Fibroblast of skin of scalp (primary cell): ENCODE results near the gene MAGI1.
A peak's percentile ranks its signal among the peaks of the same experiment; 100 is the strongest.
"Not testable (repeated sequence)": the region's sequence is repeated elsewhere in the genome, so short reads cannot be mapped to it uniquely, and the experiment has no call there.

Experiments used
- DNase-seq: peaks from one replicate; pipeline ENCODE4 v3.0.0-alpha.2; 2013

MAGI1 gene

GRCh38 chr3:65902304-65902793 is 136.4 kb downstream of the MAGI1 start:
- peak; percentile 28 for DNase-seq

DNA sequence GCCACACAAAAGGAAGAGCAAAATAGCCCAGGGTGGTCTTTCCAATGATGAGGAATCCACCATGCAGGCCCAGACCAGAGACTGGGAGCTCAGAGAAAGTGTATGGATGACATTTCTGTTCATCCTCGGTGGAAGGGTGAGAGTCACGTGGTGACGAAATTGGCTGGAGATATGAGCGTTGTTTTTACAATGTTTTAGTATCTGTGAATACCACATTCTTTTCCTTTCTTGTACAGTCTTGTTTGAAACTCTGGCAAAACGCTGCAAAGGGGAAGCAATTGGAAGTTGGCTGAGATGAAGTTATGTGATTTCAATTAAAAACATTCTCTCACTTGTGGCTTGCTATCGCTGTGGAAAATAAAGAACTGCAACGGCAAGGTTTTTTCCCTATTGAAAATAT is 137.5 kb downstream of the MAGI1 start:
- DNase-seq: peak; percentile 51

DNA sequence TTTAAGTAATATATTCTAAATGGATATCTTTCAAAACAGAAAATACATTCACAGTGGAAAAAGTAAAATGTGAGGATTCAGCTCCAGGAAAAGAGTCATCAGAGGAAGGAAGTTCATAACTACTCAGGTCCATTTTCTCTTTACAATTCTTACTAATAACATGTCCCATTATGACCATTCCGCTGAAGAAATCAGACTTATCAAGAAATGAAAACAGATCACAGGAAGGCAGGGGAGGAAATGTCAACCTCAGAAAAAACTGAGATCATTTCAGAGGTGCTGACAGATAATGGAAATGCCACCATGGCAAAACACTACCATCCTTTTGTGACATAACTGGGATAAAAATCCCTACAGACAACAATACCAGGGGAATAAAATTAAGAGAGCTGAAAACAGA is 139.5 kb downstream of the MAGI1 start:
- no peak for DNase-seq

- no peak for DNase-seq
Measured at GRCh38 chr3:65897766-65898165, 141.0 kb downstream of the MAGI1 start.

- DNase-seq: no peak
Measured at GRCh38 chr3:65896321-65896720, 142.4 kb downstream of the MAGI1 start.

DNA sequence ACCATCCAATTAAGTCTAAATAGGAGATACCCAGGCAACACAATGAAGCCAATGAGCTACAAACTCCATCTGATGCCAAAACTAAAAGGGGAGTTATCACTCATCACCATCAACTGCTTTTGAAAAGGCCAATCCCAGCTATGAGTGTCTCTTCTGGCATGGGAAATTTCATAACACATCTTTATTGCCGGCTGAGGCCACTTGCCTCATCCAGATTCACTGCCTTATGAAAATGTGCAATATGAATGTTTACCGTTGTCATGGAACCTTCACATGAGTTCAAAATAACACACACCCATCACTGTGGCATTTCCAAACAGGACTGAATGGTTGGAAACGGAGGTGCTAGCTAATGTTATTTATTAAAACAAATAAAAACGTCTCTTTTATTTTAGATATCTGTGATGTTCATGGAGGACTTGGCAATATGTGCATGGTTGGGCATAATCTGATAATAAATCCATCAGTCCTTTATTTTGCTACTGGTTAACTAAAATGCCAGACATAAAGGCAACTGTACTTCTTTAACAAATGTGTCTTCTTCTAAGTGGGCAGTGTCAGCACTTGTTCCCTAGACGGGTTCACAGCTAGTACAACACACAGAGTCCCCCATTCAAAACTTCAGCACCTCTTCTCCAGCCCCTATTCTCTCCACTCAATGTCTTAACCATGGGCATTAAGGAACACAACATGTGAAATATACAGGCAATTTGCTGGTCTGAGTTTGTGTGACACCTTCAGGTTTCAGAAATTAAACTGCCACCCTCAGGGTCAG is 143.9 kb downstream of the MAGI1 start:
- peak; percentile 55 for DNase-seq

DNA sequence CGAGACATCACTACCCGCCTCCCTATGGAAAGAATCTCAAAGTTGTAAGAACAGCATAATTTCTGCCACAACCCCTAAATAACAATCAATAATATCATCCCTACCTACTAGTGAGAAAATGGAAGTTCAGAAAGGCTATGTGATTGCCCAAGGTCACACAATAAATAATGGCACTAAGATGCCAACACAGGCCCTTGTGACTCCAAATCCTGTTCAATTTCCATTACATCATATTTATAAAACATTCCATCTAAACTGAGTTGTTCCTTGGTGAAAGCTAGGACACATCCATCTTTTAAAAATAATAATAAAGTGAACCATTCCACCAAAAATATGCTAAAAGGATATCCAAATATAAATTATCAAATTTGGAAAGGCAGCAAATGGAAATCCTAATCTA is 144.6 kb downstream of the MAGI1 start:
- no peak for DNase-seq

- DNase-seq: no peak
Measured at GRCh38 chr3:65893631-65894030, 145.1 kb downstream of the MAGI1 start.

GRCh38 chr3:65891477-65891876 is 147.2 kb downstream of the MAGI1 start:
- not testable (repeated sequence) for DNase-seq

- DNase-seq: no peak
Measured at GRCh38 chr3:65890328-65890727, 148.4 kb downstream of the MAGI1 start.

GRCh38 chr3:65889707-65890099 is 149.0 kb downstream of the MAGI1 start:
- no peak for DNase-seq

- DNase-seq: peak; percentile 98
Measured at GRCh38 chr3:65888980-65889706, 149.6 kb downstream of the MAGI1 start.

GRCh38 chr3:65888196-65888595 is 150.5 kb downstream of the MAGI1 start:
- peak; percentile 35 for DNase-seq

DNA sequence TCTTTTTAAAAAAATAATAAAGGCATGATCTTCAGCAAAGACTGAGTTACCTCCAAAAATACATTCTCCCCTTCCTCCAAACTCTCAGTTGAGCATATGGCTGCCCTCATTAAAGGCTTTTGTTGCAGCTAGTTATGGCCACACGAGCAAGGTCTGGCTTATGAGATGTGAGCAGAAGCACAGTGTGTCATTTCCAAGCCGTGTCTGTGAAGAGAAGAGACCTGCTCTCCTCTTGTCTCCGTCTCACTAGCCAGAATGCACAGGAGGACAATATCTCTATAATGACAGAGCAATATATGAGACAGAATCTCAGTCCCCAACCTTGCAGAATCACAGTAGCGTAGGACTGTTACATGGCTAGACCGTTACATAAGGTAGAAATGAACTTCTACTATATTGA is 152.3 kb downstream of the MAGI1 start:
- DNase-seq: no peak

DNA sequence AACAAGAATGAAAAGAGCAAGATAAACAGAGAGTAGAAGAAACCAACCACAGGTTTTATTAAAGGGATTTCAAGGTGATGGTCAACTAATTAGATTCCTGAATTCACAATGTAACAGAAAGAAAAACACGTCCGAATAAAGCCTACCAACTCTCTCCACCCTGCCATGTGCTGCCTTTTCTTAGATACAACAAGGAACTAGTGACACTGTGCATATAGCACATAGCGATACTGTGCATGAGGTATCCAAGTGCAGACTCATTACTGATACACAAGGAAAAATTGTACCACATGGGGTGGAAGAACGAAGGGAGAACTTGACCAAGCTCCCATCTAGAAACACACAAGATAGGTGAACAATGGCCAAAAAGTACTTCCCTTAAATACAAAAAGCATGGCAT is 154.6 kb downstream of the MAGI1 start:
- DNase-seq: no peak

DNA sequence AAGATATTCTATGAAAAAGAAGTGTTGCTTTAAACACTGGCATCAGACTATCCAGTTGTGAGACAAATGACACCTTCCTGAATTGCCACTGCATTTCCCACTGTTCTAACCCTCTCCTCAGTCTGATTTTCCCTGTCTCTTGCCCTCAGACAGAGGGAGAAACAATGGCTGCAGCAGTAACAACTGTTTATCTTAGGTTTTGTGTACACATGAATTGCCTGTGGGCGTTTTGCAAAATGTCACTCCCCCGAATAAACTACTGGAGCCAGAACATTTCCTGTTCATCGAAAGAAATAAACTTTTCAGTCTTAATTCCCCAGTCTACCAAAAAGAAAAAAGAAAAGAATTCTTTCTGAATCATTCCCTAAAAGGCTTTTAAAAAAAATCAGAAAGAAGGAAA is 155.1 kb downstream of the MAGI1 start:
- DNase-seq: no peak

DNA sequence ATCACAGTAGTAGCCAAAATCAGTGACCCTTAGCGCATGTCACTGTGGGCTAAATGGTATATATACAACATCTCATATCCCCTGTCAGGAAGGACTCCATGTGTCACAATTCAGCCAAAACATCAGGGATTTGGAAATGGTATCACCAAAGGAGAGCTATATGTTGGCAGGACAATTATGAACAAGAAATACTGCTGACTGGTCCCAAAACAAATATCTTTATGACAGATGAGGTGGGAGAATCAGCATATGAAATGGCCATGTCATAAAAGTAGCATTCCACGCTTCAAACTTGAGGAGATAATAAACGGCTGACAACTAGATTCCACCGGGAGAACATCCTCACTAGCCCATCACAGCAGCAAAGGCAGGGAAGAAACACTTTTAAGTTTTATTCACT is 158.4 kb downstream of the MAGI1 start:
- DNase-seq: no peak

GRCh38 chr3:65879372-65879771 is 159.3 kb downstream of the MAGI1 start:
- no peak for DNase-seq

DNA sequence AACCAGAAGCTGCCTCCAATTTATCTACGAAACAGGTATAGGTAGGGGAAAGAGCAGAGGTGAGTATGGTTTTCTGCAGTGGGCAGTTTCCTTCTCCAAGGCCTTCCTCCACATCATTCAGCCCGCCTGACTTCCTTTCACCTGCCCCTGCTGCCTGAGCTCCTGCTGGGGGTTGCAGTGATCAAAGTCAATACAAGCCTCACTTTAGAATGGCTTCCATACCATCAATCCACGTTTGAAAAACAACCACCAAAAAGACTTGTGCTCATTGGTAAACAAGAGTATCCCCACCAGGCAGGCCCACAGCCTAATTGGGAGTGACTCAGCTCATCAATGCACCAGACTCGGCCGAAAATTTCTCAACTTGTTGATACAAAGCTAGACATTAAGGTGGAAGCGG is 159.9 kb downstream of the MAGI1 start:
- no peak for DNase-seq

GRCh38 chr3:65877160-65877559 is 161.6 kb downstream of the MAGI1 start:
- DNase-seq: no peak

DNA sequence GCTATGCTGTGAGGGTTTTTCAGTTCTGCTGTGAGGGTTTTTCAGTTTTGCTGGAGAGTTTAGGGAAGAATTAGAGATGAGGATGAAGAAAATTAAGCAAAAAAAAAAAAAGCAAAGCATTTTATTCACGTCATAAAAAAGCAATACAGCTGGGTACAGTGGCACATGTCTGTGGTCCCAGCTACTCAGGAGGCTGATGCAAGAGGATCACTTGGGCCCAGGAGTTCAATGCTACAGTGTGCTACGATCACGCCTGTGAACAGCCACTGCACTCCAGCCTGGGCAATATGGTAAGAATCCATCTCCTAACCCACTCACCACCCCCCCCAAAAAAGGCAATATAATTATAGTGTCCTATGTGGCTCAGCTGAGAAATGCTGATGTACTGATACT is 162.7 kb downstream of the MAGI1 start:
- DNase-seq: no peak

DNA sequence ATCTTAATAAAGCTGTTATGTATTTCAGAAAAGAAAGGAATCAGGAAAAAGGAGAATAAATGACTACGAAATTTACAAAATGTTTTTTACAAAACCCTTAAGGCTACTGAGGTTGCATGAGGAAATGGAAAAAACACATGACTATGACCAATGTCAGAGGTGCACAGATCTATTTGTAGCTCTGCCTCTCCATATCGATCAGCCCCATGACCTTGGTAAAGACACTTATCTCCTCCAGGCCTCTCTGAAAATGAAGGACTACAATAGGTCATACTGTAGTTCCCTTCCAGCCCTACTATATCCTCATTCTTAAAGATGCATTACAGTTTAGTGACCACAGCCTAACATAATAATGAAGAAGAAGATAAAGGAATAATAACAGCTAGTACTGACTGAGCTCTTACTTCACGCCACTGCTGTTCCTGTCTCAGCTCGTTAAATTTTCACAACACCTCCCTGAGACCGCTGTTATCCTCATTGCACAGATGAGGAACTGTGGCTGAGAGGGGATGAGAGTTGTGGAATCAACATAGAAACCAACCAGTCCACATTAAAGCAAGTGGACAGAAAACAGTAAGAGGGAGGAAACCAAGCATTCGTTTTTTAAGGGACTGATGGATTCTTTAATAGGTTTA is 163.2 kb downstream of the MAGI1 start:
- no peak for DNase-seq

GRCh38 chr3:65873869-65874268 is 164.8 kb downstream of the MAGI1 start:
- no peak for DNase-seq

GRCh38 chr3:65873028-65873427 is 165.7 kb downstream of the MAGI1 start:
- no peak for DNase-seq
